Stimulated activated CD8-positive, alpha-beta memory T cell treated with anti-CD3 and anti-CD28 coated beads, Interleukin-15, amount 100 ng/mL, for 48 hours (primary cell): ENCODE measurements around the gene CNN1.

Experiments
- DNase-seq, 2 donors: peaks; one replicate each; pipeline ENCODE4 v3.0.0-alpha.2; 2020; ENCODE audit warnings: low read depth in 2 of 2

The CNN1 gene

GRCh38 chr19:11534538-11534937, 4.1 kb upstream of the CNN1 start:
- DNase-seq, result no peak

DNA sequence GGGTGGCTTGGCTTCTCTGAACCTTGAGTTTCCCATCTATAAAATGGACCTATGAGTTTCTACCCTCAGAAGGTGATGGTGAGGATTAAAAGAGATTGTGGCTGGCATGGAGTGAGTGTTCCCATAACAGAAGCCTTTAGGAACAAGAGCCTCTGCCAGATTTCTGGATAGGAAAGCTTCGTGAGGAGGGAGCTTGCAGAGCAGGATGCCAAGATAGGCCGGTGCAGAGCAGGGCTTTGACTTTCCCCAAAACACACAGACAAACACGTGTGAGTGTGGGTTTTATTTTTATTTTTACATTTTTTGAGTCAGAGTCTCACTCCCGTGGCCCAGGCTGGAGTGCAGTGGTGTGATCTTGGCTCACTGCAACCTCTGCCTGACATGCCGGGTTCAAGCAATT, 3.7 kb upstream of the CNN1 start:
- no peak for DNase-seq

DNA sequence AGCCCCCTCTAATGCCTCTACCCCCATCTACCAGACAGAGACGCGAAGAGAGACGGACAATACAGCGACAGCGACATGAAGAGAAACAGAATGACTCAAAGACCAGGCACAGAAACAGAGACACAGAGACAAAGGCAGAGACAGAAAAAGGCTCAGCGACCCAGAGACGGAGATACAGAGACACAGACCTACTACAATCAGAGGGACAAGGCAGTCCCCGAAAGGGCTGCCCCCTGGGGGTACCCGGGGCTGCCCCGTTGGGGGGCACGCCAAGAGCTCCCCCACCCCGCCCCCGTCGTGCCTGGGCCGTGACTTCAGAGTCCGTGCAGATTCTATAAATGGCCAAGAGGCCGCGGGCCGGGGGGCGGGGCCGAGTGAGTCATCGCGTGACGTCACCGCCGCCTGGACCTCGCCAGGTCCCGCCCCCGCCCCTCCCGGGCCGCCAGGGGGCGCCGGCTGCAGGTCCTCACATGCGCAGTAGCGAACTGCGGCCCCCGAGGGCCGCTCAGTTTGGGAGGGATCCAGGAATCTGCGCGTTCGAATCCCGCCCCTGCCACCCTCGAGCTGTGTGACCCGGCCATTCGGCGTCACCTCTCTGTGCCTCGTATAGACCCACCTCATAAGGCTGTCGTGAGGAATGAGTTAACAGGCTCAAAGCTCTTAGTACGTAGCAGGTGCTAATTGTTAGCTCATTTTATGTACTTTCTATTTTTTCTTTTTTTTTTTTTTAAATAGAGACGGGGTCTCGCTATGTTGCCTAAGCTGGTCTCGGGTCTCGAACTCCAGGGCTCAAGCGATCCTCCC, 2.7 kb upstream of the CNN1 start:
- DNase-seq, result peak; percentile 82 to 83

DNA sequence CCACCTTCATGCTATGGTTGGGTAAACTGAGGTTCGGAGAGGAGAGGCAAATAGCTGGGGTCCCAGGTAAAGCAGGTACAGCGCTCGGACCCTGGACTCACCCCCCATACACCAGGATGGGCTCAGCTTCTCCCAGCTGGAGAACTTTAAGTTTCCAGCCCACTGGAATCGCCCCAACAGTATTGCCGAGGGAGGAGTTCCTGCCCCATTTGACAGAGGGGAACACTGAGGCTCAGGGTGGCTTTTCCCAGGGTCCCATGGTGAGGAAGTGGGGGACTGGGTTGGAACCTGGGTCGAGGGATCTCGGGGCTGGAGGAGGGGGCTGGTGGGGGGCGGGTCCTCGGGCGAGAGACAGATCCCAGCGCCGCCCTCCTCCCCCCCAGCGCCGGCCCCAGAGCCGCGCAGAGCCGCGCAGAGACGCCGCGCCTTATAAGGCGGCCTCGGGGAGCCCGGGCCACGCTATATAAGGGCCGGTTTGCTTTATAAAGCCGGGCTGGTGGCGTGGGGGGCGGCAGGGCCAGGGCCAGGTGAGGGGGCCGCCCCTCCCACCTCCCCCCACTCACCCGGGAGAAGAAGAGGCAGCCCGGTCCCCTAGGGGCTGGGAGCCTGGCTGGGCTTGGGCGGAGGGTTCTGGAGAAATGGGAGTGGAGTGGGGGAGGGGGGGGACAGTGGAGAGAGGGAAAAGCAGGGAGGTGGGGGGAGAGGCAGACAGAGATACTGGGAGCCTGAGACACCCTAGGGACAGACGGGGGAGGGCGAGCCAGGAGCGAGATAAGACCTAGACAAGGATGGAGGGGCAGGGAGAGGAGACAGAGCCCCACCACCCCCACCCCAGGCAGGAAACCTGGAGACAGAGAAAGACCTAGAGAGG, 1.1 kb downstream of the CNN1 start:
- DNase-seq, result no peak

DNA sequence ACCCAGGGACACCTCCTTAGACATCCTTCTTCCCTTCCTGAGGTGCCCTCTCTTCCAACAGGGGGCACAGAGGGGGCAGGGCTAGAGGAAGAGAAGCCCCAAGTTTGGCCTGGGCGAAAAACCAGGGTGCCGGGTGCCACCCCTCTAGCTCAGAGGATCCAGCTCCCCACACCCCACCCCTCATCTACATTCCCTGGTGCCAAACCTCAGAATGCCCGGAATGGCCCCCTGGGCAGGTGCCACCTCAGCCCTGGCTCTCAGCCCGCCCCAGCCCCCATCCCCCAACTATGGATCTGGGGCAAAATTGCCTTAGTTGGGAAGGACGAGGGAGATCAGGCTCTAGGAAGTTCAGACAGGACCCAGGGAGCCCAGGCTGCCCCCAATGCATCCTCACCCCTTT, 2.0 kb downstream of the CNN1 start:
- no peak for DNase-seq

- no peak for DNase-seq
Measured at GRCh38 chr19:11541238-11541637, 2.6 kb downstream of the CNN1 start.

GRCh38 chr19:11547929-11548700, 9.5 kb downstream of the CNN1 start:
- DNase-seq, result no peak

DNA sequence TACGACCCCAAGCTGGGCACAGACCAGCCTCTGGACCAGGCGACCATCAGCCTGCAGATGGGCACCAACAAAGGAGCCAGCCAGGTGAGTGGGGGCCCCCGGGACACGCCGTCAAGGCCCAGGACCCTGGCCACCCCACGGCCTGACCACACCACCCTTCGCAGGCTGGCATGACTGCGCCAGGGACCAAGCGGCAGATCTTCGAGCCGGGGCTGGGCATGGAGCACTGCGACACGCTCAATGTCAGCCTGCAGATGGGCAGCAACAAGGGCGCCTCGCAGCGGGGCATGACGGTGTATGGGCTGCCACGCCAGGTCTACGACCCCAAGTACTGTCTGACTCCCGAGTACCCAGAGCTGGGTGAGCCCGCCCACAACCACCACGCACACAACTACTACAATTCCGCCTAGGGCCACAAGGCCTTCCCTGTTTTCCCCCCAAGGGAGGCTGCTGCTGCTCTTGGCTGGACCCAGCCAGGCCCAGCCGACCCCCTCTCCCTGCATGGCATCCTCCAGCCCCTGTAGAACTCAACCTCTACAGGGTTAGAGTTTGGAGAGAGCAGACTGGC, 10.8 kb downstream of the CNN1 start:
- no peak for DNase-seq

GRCh38 chr19:11550265-11550664, 11.6 kb downstream of the CNN1 start:
- no peak for DNase-seq

DNA sequence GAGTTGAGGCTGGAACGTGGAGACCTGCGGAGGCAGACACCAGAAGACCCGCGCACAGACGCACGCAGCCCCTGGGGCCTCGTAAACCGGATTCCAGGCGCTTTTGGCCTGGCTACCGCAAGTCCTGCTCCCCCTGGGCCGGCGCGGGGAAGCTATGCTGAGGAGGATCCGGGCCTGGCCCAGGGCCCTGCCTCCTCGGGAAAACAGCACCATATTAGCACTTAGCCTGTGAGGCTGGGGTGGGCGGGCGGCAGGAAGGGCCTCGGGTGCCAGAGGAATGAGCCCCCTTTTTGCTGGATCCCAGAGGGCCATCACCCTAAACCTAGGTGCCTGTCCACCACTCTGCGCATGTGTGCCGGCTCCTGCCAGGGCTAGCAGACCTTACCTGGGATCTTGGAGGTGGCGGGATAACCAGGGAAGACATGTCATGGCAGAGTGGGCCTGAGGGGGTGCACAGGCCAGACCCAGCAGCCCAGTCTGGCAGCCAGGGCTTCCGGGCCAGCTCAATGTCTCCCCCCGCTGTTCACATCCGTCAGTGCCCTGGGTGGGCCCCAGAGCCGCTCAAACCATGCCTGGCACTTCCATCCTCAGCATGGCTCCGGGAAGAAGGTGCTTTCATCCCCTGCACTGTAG, 13.1 kb downstream of the CNN1 start:
- no peak for DNase-seq

DNA sequence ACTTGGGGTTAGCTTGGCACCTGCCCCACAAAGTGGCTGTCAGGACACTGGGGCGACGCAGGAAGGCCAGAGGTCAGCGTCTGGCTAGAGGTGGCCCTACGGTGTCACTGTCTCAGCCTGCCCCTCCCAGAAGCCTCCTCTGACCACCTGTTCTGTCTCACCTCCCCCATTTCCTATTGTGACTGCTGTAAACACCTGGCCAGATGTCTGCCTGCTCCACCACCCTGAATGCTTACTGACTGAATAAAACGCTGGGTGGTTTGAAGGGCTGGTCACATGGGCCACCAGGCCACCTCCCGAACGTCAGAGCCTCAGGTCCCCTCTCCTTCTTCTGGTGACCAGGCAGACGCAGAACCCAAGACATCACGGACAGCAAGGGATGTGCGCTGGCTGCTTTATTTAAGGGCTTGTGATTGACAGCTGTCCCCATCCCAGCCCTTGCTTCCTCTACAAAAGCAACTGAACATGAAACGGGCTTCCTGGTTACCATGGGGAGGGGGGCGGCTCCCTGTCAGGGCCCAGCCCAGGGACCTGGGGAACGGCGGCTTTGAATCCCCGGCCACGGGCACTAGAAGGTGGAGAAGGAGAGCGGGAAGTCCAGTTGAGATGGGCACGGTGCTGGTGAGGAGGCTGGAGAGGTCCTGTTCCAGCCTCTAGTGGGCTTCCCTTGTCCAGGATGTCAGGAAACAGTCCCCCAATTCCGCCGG, 14.2 kb downstream of the CNN1 start:
- DNase-seq, result no peak

DNA sequence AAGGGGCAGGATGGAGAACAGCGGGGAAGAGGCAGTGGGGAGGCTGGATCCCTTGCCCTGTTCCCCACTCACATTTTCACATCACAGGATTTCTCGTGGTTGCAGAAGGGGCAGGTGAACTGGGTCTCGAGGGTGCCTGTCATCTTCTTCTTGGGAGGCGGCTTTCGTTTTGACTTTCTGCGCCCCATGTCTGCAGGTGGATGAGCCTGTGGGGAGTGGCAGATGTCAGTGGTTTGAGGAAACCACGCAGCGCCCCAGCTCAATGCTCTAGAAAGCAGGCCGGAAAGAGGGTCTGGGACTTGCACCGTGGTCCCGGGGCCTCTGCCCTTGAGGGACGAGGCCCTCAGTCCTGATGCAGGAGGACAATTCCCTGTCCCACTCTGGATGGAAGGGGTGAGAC, 15.5 kb downstream of the CNN1 start:
- no peak for DNase-seq

- DNase-seq, result no peak
Measured at GRCh38 chr19:11555246-11555645, 16.6 kb downstream of the CNN1 start.

- DNase-seq, result no peak
Measured at GRCh38 chr19:11556634-11557420, 18.2 kb downstream of the CNN1 start.

GRCh38 chr19:11558881-11559828, 20.5 kb downstream of the CNN1 start, which contains the start of gene ELOF1:
Gene ELOF1 (minus strand): TSS chr19:11559230. CDS start chr19:11554347, 4,883 bp downstream.
- peak; percentile 97 to 98 for DNase-seq

GRCh38 chr19:11560404-11561051, 21.9 kb downstream of the CNN1 start:
- DNase-seq, result peak; percentile 50 to 56

- DNase-seq, result no peak
Measured at GRCh38 chr19:11563532-11563931, 24.9 kb downstream of the CNN1 start.
